Central memory CD8-positive, alpha-beta T cell (primary cell): ENCODE measurements around the gene RUSC2.
A peak's percentile ranks its signal among the peaks of the same experiment; 100 is the strongest.
"Not testable (repeated sequence)": the region's sequence is repeated elsewhere in the genome, so short reads cannot be mapped to it uniquely, and the experiment has no call there.

Experiments
- ATAC-seq: fragments of 150-1000 bp; cut with Tn5 transposase; replicated peaks from 2 replicates; pipeline ENCODE4 v1.10.0; 2022; ENCODE audit warnings: mild to moderate bottlenecking, moderate FRiP score, moderate number of reproducible peaks; ENCODE audit not compliant: poor library complexity, severe bottlenecking; ENCODE audit errors: extremely low read depth
- DNase-seq, 2 donors: peaks; one replicate each; pipeline ENCODE4 v3.0.0; 2021; ENCODE audit warnings: low spot score in 2 of 2
- H3K27ac Mint-ChIP-seq: one replicate; pipeline ENCODE4 v1.8.0; 2022; ENCODE audit warnings: low read depth, mild to moderate bottlenecking, moderate library complexity, mixed read lengths
- H3K27me3 Mint-ChIP-seq: one replicate; pipeline ENCODE4 v1.8.0; 2022; ENCODE audit warnings: mixed read lengths
- H3K36me3 Mint-ChIP-seq: one replicate; pipeline ENCODE4 v1.8.0; 2022; ENCODE audit warnings: mild to moderate bottlenecking, moderate library complexity, mixed read lengths; ENCODE audit not compliant: insufficient read depth
- H3K4me1 Mint-ChIP-seq: one replicate; pipeline ENCODE4 v1.8.0; 2022; ENCODE audit warnings: mixed read lengths
- H3K4me3 Mint-ChIP-seq: one replicate; pipeline ENCODE4 v1.8.0; 2022; ENCODE audit warnings: mild to moderate bottlenecking, moderate library complexity, mixed read lengths
- H3K9me3 Mint-ChIP-seq: one replicate; pipeline ENCODE4 v1.8.0; 2022; ENCODE audit warnings: mixed read lengths

Gene RUSC2

GRCh38 chr9:35482071-35482470, 7.8 kb upstream of the RUSC2 start:
- Mint-ChIP-seq H3K4me3 (no peak overlapping the region), H3K27me3 (peaks cover 23% of the 10 kb centered on the region), H3K4me1 (no peaks in the 10 kb centered on the region), H3K36me3 (peaks cover 1% of the 10 kb centered on the region), H3K9me3 (no peaks in the 10 kb centered on the region), H3K27ac (no peak overlapping the region)
- ATAC-seq (no peak), DNase-seq (no peak)

- DNase-seq (no peak), ATAC-seq (no peak)
- no peak overlapping the region for H3K4me3 Mint-ChIP-seq
- H3K4me1 Mint-ChIP-seq = no peaks in the 10 kb centered on the region
- H3K27me3 Mint-ChIP-seq = peaks cover 33% of the 10 kb centered on the region
- H3K9me3 Mint-ChIP-seq = no peaks in the 10 kb centered on the region
- H3K36me3 Mint-ChIP-seq = peaks cover 4% of the 10 kb centered on the region
- H3K27ac Mint-ChIP-seq = no peak overlapping the region
Measured at GRCh38 chr9:35484406-35484805, 5.5 kb upstream of the RUSC2 start.

- ATAC-seq = no peak
Measured at GRCh38 chr9:35487081-35487480, 2.8 kb upstream of the RUSC2 start.

DNA sequence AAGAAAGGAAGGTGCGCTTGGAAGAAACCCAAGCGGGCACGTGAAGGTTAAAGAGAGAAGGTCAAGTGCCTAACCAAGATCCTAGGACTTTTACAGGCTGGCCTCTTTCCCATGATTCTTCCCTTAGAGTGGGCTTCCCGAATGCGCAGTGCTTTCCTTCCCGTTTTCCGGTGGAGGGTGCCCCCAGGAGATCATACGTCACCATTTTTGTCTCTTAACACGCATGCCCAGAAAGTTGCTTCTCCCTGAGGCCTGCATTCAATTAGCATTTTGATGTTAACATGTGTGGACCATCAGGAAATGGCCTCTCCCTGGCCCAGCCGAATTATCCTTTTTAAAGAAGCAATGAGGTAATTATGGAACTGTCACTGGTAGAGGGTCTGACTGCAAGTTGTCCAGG, 1.9 kb upstream of the RUSC2 start:
- no peak for ATAC-seq
- H3K9me3 Mint-ChIP-seq = no peaks in the 10 kb centered on the region
- H3K4me1 Mint-ChIP-seq = peaks cover 9% of the 10 kb centered on the region

More at GRCh38 chr9:35487081-35487480, 2.8 kb upstream of the RUSC2 start:
- Mint-ChIP-seq H3K9me3 (no peaks in the 10 kb centered on the region), H3K27ac (no peak overlapping the region), H3K36me3 (peaks cover 4% of the 10 kb centered on the region), H3K4me1 (peaks cover 9% of the 10 kb centered on the region), H3K27me3 (peaks cover 38% of the 10 kb centered on the region), H3K4me3 (no peak overlapping the region)
- DNase-seq = no peak

GRCh38 chr9:35488566-35489312, 1.2 kb upstream of the RUSC2 start:
- Mint-ChIP-seq H3K4me1 (peaks cover 9% of the 10 kb centered on the region), H3K27ac (no peak overlapping the region), H3K27me3 (peaks cover 45% of the 10 kb centered on the region), H3K9me3 (no peaks in the 10 kb centered on the region), H3K36me3 (peaks cover 4% of the 10 kb centered on the region), H3K4me3 (peak overlapping the region; percentile 14)
- ATAC-seq = no peak
- no peak for DNase-seq

More for the DNA sequence above, 1.9 kb upstream of the RUSC2 start:
- Mint-ChIP-seq H3K36me3 (peaks cover 4% of the 10 kb centered on the region), H3K27me3 (peaks cover 45% of the 10 kb centered on the region), H3K4me3 (no peak overlapping the region), H3K27ac (no peak overlapping the region)
- DNase-seq = no peak

DNA sequence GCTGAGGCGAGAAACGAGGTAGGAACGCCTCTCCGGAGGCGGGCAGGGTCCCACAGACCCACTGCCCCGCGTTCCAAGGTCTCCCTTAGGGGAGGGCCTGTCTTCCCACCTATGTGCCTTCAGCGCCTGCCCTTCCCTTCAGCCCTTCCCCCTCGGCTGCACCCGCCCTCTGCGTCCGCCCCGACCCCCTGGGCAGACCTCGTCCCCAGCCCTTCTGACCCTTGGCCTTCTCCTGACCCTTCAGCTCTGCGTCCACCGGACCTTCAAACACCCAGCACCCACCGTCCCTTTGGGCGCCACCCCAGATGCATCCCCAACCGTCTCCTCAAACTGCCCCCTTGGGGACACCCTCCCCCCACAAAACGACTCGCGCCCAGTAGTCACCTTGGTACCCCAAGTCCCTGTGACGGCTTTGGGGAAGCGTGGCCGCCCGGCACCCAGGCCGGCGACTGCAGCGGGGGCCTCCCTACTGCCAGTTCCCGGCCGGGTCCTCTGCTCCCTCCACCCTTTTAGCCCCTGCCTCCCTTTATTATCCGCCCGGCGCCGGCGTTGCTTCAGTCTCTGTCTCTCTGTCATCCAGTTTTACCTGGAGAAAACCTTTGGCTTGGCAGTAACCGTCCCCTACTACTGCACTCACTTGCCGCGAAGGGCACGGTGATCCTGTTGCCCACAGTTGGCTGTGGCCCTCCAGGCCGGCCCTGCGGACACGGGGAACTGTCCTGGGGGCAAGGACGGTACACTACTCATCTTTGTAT, 421 bp downstream of the RUSC2 start:
- no peak overlapping the region for H3K27ac Mint-ChIP-seq
- no peak for ATAC-seq

DNA sequence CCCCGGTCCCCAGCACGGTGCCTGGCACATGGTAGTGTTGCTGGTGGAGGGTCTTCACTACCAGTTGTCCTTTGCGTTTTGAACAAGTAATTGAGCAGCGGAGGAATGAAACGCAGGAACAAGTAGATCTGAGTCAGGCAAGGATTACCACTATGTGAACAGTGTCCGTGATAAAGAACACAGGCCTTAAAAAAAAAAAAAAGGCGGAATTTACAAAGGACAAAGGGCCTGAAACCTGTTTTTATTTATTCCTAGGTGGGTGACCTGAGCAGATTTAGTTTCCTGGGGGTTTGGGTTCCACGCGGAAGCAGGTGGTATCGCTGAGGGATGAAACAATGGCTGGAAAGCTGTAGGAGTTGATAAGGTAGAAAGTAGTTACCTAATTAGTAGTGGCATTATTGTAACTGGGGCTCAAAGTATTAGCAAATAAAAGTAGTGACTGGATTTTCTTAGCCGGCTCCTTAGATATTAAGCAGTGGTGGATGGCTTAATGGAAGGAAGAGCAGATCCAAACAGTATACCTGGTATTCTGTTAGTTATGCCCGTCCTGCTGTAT, 1.1 kb downstream of the RUSC2 start:
- Mint-ChIP-seq H3K9me3 (no peaks in the 10 kb centered on the region), H3K36me3 (peaks cover 6% of the 10 kb centered on the region), H3K27me3 (peaks cover 54% of the 10 kb centered on the region), H3K27ac (no peak overlapping the region), H3K4me1 (peaks cover 16% of the 10 kb centered on the region), H3K4me3 (peak overlapping the region; percentile 70)
- ATAC-seq (no peak), DNase-seq (no peak)

More for the DNA sequence above, 421 bp downstream of the RUSC2 start:
- peaks cover 6% of the 10 kb centered on the region for H3K36me3 Mint-ChIP-seq
- no peaks in the 10 kb centered on the region for H3K9me3 Mint-ChIP-seq
- peak overlapping the region; percentile 70 for H3K4me3 Mint-ChIP-seq
- peaks cover 9% of the 10 kb centered on the region for H3K4me1 Mint-ChIP-seq
- no peak for DNase-seq
- H3K27me3 Mint-ChIP-seq = peaks cover 47% of the 10 kb centered on the region

- not testable (repeated sequence) for ATAC-seq, H3K36me3 Mint-ChIP-seq, H3K4me3 Mint-ChIP-seq, H3K27ac Mint-ChIP-seq, H3K9me3 Mint-ChIP-seq, DNase-seq
- peaks cover 68% of the 10 kb centered on the region for H3K27me3 Mint-ChIP-seq
- H3K4me1 Mint-ChIP-seq = peaks cover 17% of the 10 kb centered on the region
Measured at GRCh38 chr9:35493119-35493518, 3.2 kb downstream of the RUSC2 start.

- Mint-ChIP-seq H3K4me1 (peaks cover 8% of the 10 kb centered on the region), H3K4me3 (no peak overlapping the region), H3K36me3 (peaks cover 2% of the 10 kb centered on the region), H3K27me3 (peaks cover 46% of the 10 kb centered on the region), H3K27ac (no peak overlapping the region), H3K9me3 (no peaks in the 10 kb centered on the region)
- DNase-seq (no peak), ATAC-seq (no peak)
Measured at GRCh38 chr9:35495984-35496383, 6.1 kb downstream of the RUSC2 start.

DNA sequence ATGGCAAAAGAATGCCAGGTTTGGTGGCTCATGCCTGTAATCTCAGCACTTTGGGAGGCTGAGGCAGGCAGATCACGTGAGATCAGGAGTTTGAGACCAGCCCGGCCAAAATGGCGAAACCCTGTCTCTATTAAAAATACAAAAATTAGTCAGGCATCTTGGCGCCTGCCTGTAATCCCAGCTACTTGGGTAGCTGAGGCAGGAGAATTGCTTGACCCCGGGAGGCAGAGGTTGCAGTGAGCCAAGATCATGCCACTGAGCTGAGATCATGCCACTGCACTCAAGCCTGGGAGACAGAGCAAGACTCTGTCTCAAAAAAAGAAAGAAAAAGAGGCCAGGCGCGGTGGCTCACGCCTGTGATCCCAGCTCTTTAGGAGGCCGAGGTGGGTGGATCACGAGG, 8.3 kb downstream of the RUSC2 start:
- H3K27ac Mint-ChIP-seq, H3K4me3 Mint-ChIP-seq: not testable (repeated sequence)

DNA sequence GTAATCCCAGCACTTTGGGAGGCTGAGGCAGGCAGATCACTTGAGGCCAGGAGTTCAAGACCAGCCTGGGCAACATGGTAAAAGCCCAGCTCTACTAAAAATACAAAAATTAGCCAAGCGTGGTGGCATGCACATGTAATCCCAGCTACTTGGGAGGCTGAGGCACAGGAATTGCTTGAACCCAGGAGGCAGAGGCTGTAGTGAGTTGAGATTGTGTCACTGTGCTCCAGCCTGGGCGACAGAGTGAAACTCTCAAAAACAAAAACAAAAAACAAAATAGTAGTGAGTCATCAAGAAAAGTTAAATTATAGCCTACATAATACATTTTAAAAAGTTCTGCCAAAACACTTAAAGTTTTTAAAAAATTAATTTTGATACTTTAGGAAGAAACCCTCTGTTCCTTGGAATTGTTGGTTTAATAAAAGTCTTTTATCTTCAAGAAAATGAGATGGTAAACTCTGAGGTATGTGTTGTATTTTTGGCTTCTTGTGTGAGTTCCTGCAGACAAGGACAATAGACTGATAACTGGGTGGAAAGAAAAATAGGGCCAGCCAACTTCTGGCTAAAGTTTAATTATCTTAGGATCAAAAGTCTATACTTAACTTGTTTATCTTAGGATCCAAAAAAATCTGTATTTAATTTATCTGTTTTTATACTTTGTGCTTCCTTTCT, 9.3 kb downstream of the RUSC2 start:
- no peak overlapping the region for H3K27ac Mint-ChIP-seq
- H3K27me3 Mint-ChIP-seq = peaks cover 27% of the 10 kb centered on the region
- DNase-seq (no peak), ATAC-seq (no peak)
- peaks cover 8% of the 10 kb centered on the region for H3K4me1 Mint-ChIP-seq
- peaks cover 2% of the 10 kb centered on the region for H3K36me3 Mint-ChIP-seq
- no peak overlapping the region for H3K4me3 Mint-ChIP-seq
- H3K9me3 Mint-ChIP-seq = no peaks in the 10 kb centered on the region

More for the DNA sequence above, 8.3 kb downstream of the RUSC2 start:
- not testable (repeated sequence) for ATAC-seq, H3K9me3 Mint-ChIP-seq, H3K4me1 Mint-ChIP-seq, H3K36me3 Mint-ChIP-seq, DNase-seq
- peaks cover 27% of the 10 kb centered on the region for H3K27me3 Mint-ChIP-seq

DNA sequence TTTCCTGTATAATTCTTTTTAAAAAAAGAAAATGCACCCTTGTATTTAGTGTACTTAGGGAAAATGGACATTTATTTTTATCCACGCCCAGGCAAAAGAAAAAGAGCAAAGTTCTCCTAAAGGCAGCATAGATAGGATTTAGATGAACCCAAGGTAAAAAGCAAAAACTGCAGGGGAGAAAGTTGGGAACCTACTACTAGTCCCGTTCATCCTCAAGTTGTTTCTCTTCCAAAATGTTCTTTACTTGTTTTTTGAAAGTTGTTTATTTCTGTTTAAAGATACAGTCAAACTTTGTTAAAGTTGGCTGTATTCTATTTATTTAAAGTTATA, 9.8 kb downstream of the RUSC2 start:
- Mint-ChIP-seq H3K9me3 (no peaks in the 10 kb centered on the region), H3K36me3 (peaks cover 2% of the 10 kb centered on the region), H3K27ac (no peak overlapping the region), H3K27me3 (peaks cover 29% of the 10 kb centered on the region), H3K4me1 (peaks cover 8% of the 10 kb centered on the region), H3K4me3 (no peak overlapping the region)
- DNase-seq (no peak), ATAC-seq (no peak)
